ENCODE measurements around the gene NRG3.

- no peak for TF ChIP-seq CTCF (conservative IDR thresholded peaks at IDR 0.05; ENCODE audit: low read length)
- no peak for TF ChIP-seq EZH2phosphoT487 (IDR thresholded peaks at IDR 0.05; ENCODE audit: borderline replicate concordance, low read depth, low read length)
Measured at GRCh38 chr10:82429302-82429701, 554.3 kb downstream of the NRG3 start.
